ENCODE results near the gene TADA2A.

GRCh38 chr17:37476431-37477120 lies 69.9 kb downstream of the TADA2A start:
- no peak for TF ChIP-seq CTCF (IDR thresholded peaks at IDR 0.05; ENCODE audit: poor library complexity)
- no peak for TF ChIP-seq EZH2phosphoT487 (IDR thresholded peaks at IDR 0.05; ENCODE audit: low read depth, severe bottlenecking, unreplicated experiment)
- TF ChIP-seq EZH2 (IDR thresholded peaks at IDR 0.05; ENCODE audit: borderline replicate concordance): no peak
